Measurements from ENCODE around the gene PRIM2.

- TF ChIP-seq CTCF (conservative IDR thresholded peaks at IDR 0.05; ENCODE audit: low read depth, low read length) (no peak), EZH2 (IDR thresholded peaks at IDR 0.05; ENCODE audit: borderline replicate concordance, low read depth, low read length, poor library complexity, severe bottlenecking) (no peak)
Measured at GRCh38 chr6:57303931-57304681, 13.3 kb upstream of the PRIM2 start.
